OCI-LY7 (cell line): ENCODE measurements around the gene CITED2. TPM values are rescaled to one million over a fixed set of nuclear protein-coding genes. Genes with fewer than 3 reads are reported as not detected.
A peak's percentile ranks its signal among the peaks of the same experiment; 100 is the strongest.

Source experiments
- BruUV-seq: library from RNA; stranded (reverse); fragments of 400-500 nt; replicated peaks from 2 replicates; lab custom pipeline; 2021; lab: Mats Ljungman, UMichigan
- CTCF ChIA-PET: fragments of 300-600 bp; sonication (Branson Sonifier 250); formaldehyde crosslinking; loops from one replicate; lab custom pipeline; 2022; ENCODE audit warnings: antibody characterized with exemption; ENCODE audit not compliant: unreplicated experiment; lab: Charles Lee
- POLR2A ChIA-PET: fragments of 300-600 bp; sonication (Branson Sonifier 250); formaldehyde crosslinking; loops from one replicate; lab custom pipeline; 2022; ENCODE audit warnings: antibody characterized with exemption; lab: Charles Lee
- DNase-seq: peaks from one replicate; pipeline ENCODE4 v3.0.0-alpha.2; 2015; ENCODE audit warnings: low spot score
- H2AFZ ChIP-seq: fragments of 200-600 bp; sonication (generic), shearing (Covaris generic); 2 replicates; pipeline ENCODE4 v1.6.1; 2014; ENCODE audit warnings: mild to moderate bottlenecking, antibody characterized with exemption, low read length, moderate library complexity
- H3K27ac ChIP-seq: fragments of 200-600 bp; sonication (generic); 2 replicates; pipeline ENCODE4 v1.5.1; 2014; ENCODE audit warnings: mixed run types, low read depth, mild to moderate bottlenecking, moderate library complexity, low read length, inconsistent platforms; ENCODE audit not compliant: poor library complexity, severe bottlenecking
- H3K36me3 ChIP-seq: fragments of 200-600 bp; sonication (generic); 2 replicates; pipeline ENCODE4 v1.6.1; 2014; ENCODE audit warnings: mild to moderate bottlenecking, antibody characterized with exemption, low read length, moderate library complexity, mixed read lengths; ENCODE audit not compliant: insufficient read depth
- H3K4me1 ChIP-seq: fragments of 200-600 bp; sonication (generic); 2 replicates; pipeline ENCODE4 v1.5.1; 2014; ENCODE audit warnings: mild to moderate bottlenecking, low read length; ENCODE audit not compliant: insufficient read depth, poor library complexity, severe bottlenecking
- H3K4me2 ChIP-seq: fragments of 200-600 bp; sonication (generic); 2 replicates; pipeline ENCODE4 v1.6.1; 2014; ENCODE audit warnings: mild to moderate bottlenecking, low read length
- H3K4me3 ChIP-seq: fragments of 200-600 bp; sonication (generic); 2 replicates; pipeline ENCODE4 v1.5.1; 2014; ENCODE audit warnings: mild to moderate bottlenecking, low read depth, low read length; ENCODE audit not compliant: poor library complexity, severe bottlenecking
- H3K79me2 ChIP-seq: fragments of 200-600 bp; sonication (generic); 2 replicates; pipeline ENCODE4 v1.6.1; 2016; ENCODE audit warnings: low read depth, mild to moderate bottlenecking, low read length, moderate library complexity, mixed read lengths; ENCODE audit not compliant: insufficient read depth
- H3K9me2 ChIP-seq: fragments of 200-600 bp; sonication (generic); 2 replicates; pipeline ENCODE4 v1.6.1; 2016; ENCODE audit warnings: mild to moderate bottlenecking, low read length, mixed read lengths; ENCODE audit not compliant: insufficient read depth
- H3K9me3 ChIP-seq: fragments of 200-600 bp; sonication (generic); 2 replicates; pipeline ENCODE4 v1.6.1; 2014; ENCODE audit warnings: mild to moderate bottlenecking, mixed run types, low read length, mixed read lengths
- H4K20me1 ChIP-seq: fragments of 200-600 bp; sonication (generic); 2 replicates; pipeline ENCODE4 v1.6.1; 2014; ENCODE audit warnings: mild to moderate bottlenecking, antibody characterized with exemption, low read length, moderate library complexity, mixed read lengths; ENCODE audit not compliant: insufficient read depth
- EZH2phosphoT487 ChIP-seq: fragments of 200-600 bp; sonication (generic); IDR thresholded peaks from 2 replicates; pipeline ENCODE4 v1.6.1; 2018; ENCODE audit warnings: low read depth, borderline replicate concordance, mild to moderate bottlenecking, mixed run types, antibody characterized with exemption, low read length, moderate library complexity, mixed read lengths
- intact Hi-C: fragments of 100-400 bp; cut with micrococcal nuclease; formaldehyde crosslinking; loops from one replicate; pipeline ENCODE4 v1.10.0; 2022; ENCODE audit not compliant: unreplicated experiment
- total RNA-seq, 2 experiments: library from RNA; depleted of rRNA in 1 of 2; stranded (reverse); fragments of >200 nt in 1 of 2; shearing (Covaris generic) in 1 of 2; gene quantifications; 2 replicates each; pipeline ENCODE4 v1.2.3, GENCODE V29; 2014 to 2022
- TF ChIP-seq, protein P1 (sequence below): fragments of 200-600 bp; sonication (generic); conservative IDR thresholded peaks from 2 replicates; pipeline ENCODE4 v1.5.1; 2014; ENCODE audit warnings: mild to moderate bottlenecking, antibody characterized with exemption, low read length, moderate library complexity, mixed read lengths

Gene CITED2
- total RNA-seq, 2 experiments from 2014 or later = 35.0 to 40.1 TPM

DNA sequence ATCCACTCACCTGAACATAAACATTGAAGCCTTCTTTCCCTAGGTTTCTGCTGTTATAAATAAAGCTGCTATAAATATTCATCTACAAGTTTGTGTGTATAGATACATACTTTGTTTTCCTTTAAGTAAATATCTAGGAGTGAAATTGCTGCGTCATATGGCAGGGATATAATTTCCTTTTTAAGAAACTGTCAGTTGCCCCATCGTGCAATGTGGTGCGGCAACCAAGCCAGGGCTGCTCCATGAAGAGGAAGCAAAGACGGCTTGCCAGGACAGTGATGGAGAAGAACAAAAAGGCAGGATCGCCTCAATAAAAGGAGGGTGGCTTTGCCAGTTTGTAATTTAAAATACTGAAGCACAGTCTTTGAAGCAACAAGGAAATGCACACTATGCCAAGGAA, 36.6 kb downstream of the CITED2 start:
- TF ChIP-seq, protein P1, sequence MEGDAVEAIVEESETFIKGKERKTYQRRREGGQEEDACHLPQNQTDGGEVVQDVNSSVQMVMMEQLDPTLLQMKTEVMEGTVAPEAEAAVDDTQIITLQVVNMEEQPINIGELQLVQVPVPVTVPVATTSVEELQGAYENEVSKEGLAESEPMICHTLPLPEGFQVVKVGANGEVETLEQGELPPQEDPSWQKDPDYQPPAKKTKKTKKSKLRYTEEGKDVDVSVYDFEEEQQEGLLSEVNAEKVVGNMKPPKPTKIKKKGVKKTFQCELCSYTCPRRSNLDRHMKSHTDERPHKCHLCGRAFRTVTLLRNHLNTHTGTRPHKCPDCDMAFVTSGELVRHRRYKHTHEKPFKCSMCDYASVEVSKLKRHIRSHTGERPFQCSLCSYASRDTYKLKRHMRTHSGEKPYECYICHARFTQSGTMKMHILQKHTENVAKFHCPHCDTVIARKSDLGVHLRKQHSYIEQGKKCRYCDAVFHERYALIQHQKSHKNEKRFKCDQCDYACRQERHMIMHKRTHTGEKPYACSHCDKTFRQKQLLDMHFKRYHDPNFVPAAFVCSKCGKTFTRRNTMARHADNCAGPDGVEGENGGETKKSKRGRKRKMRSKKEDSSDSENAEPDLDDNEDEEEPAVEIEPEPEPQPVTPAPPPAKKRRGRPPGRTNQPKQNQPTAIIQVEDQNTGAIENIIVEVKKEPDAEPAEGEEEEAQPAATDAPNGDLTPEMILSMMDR = no peak
- no peak for TF ChIP-seq EZH2phosphoT487
- Histone ChIP-seq H3K4me1 (peaks cover 34% of the 10 kb centered on the region), H2AFZ (no peak overlapping the region), H3K79me2 (no peaks in the 10 kb centered on the region), H3K36me3 (peaks cover 5% of the 10 kb centered on the region; the same call in 1 of the 2 replicates), H3K27ac (no peak overlapping the region), H4K20me1 (no peaks in the 10 kb centered on the region), H3K4me3 (no peak overlapping the region), H3K4me2 (no peak overlapping the region), H3K9me2 (no peaks in the 10 kb centered on the region), H3K9me3 (peaks cover 4% of the 10 kb centered on the region; the same call in 1 of the 2 replicates)
- BruUV-seq = no TSS peak
- POLR2A ChIA-PET = interaction anchor here (0.6 to 7.3 kb wide), 11 partner anchors 9 to 1473 kb away, joined by 3 to 61 read pairs (median 4); partner anchors contain the start of gene TXLNB
- intact Hi-C loops = no loop called here
- CTCF ChIA-PET = interaction anchor here (0.9 to 1.3 kb wide), 2 partner anchors 14 to 36 kb away, joined by 3 read pairs; no protein-coding TSS in a partner anchor
- DNase-seq = no peak

DNA sequence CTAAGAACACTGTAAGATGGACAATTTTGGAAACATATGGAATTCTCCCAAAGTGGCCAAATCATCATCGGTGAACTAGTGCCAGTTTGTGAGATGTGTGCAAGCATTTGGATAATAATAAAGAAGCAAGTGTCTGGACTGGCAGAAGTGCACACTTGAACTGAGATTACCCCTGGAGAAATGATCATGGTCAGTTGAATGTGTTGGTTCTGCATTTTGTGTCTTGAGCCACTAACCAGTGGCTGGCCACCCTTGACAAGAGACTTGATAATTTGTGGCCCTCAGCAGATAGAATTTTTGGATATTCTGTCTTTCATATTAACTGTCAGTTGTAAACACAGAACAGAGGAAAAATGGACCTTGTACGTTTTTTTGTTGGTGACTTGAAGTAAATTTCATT, 37.4 kb downstream of the CITED2 start:
- Histone ChIP-seq H3K9me3 (peaks cover 4% of the 10 kb centered on the region; the same call in 1 of the 2 replicates), H3K9me2 (no peaks in the 10 kb centered on the region), H3K4me2 (peak overlapping the region; percentile 61), H3K4me1 (peaks cover 31% of the 10 kb centered on the region), H2AFZ (peak overlapping the region; percentile 77; the same call in 1 of the 2 replicates), H3K36me3 (peaks cover 5% of the 10 kb centered on the region; the same call in 1 of the 2 replicates), H3K4me3 (no peak overlapping the region), H4K20me1 (no peaks in the 10 kb centered on the region), H3K79me2 (no peaks in the 10 kb centered on the region), H3K27ac (peak overlapping the region; percentile 19)
- TF ChIP-seq, protein P1 = no peak
- no peak for TF ChIP-seq EZH2phosphoT487
- CTCF ChIA-PET = interaction anchor here (0.9 to 1.3 kb wide), 2 partner anchors 13 to 37 kb away, joined by 3 read pairs; no protein-coding TSS in a partner anchor
- no TSS peak for BruUV-seq
- POLR2A ChIA-PET = interaction anchor here (0.6 to 7.3 kb wide), 16 partner anchors 10 to 251 kb away, joined by 3 to 61 read pairs (median 5); partner anchors contain the start of gene CITED2
- DNase-seq = no peak
- intact Hi-C loops = no loop called here

DNA sequence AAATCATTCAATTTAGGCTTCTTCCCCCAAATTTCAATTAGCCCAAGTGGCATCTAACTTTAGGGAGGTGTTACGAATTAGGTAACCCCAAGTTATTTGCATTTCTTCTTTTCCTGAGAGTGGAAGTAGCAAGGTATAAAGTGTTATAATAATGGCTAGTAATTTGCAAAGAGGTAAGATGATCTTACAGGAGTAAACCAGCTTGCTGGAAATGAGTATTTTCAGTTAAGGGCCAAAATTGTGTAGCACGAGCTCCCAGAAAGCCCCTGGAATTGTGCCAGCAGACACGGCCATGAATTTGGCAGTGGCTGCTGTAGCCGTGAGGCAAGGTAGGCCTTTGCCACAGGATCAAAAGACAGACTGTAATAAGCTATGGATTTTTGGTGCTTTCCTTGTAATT, 38.0 kb downstream of the CITED2 start:
- Histone ChIP-seq H3K4me1 (peaks cover 31% of the 10 kb centered on the region), H3K4me2 (peak overlapping the region; percentile 61), H3K9me2 (no peaks in the 10 kb centered on the region), H3K79me2 (no peaks in the 10 kb centered on the region), H3K4me3 (peak overlapping the region; percentile 26), H3K27ac (peak overlapping the region; percentile 19), H2AFZ (peak overlapping the region; percentile 77), H3K9me3 (peaks cover 4% of the 10 kb centered on the region; the same call in 1 of the 2 replicates), H4K20me1 (no peaks in the 10 kb centered on the region), H3K36me3 (peaks cover 5% of the 10 kb centered on the region; the same call in 1 of the 2 replicates)
- intact Hi-C loops = no loop called here
- POLR2A ChIA-PET = interaction anchor here (0.6 to 7.3 kb wide), 18 partner anchors 10 to 251 kb away, joined by 3 to 61 read pairs (median 5); partner anchors contain the start of gene CITED2
- TF ChIP-seq EZH2phosphoT487 = no peak
- TF ChIP-seq, protein P1 = no peak
- CTCF ChIA-PET = interaction anchor here (1.3 kb wide), 1 partner anchor 37 kb away, joined by 3 read pairs; no protein-coding TSS in a partner anchor
- peak; percentile 30 for DNase-seq
- BruUV-seq = no TSS peak
